Activated naive CD8-positive, alpha-beta T cell treated with anti-CD3 and anti-CD28 coated beads, Interleukin-2, amount 50 U/mL, for 16 hours (primary cell): ENCODE results near the gene LCLAT1.

ENCODE experiments used
- DNase-seq: peaks from one replicate; pipeline ENCODE4 v3.0.0-alpha.2; 2020; ENCODE audit warnings: low read depth, low spot score

LCLAT1 gene

GRCh38 chr2:30447149-30448045, at the start of gene LCLAT1:
TSS of gene LCLAT1 (plus strand) at chr2:30447246. CDS start at chr2:30525591, 78,345 bp downstream.
- DNase-seq: peak; percentile 65

DNA sequence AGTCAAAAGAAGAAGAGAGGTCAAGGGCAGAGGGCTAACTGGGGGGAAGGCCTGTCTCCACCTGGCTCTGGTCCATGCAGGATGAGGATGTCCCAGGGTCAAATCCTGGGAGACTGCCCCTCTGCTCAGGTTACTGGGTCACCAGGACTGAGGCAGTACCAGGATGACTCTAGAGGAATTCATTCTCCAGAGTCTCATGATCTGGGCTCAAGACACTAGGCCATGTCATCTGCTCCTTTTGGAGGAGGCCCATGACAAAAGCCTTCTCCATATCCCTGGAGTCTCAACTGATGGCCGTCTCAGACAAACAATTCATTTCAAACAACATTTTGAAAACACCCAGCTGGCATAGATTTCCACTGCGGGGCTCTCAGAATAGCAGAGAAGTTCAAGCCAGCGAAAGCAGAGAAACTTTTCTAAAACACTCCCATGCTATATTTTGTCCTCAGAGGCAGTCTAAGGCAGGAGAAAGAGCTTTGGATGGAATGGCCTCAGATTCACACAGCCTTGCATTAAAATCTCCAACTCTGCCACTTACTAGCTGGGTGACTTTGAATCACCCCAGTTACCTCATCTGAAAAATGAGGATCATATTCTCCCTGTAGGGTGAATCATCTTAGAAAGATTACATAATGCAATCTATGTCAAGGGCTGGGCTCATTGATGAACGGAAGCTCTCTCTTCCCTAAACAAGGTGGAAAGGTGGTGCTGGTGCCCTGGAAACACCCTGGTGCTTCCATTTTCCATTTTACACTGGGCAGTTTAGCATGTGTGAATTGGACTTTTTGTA, 48.8 kb upstream of the LCLAT1 start:
- DNase-seq: no peak

- no peak for DNase-seq
Observed at GRCh38 chr2:30400151-30400954, 46.7 kb upstream of the LCLAT1 start.

GRCh38 chr2:30402441-30403182, 44.4 kb upstream of the LCLAT1 start:
- no peak for DNase-seq

DNA sequence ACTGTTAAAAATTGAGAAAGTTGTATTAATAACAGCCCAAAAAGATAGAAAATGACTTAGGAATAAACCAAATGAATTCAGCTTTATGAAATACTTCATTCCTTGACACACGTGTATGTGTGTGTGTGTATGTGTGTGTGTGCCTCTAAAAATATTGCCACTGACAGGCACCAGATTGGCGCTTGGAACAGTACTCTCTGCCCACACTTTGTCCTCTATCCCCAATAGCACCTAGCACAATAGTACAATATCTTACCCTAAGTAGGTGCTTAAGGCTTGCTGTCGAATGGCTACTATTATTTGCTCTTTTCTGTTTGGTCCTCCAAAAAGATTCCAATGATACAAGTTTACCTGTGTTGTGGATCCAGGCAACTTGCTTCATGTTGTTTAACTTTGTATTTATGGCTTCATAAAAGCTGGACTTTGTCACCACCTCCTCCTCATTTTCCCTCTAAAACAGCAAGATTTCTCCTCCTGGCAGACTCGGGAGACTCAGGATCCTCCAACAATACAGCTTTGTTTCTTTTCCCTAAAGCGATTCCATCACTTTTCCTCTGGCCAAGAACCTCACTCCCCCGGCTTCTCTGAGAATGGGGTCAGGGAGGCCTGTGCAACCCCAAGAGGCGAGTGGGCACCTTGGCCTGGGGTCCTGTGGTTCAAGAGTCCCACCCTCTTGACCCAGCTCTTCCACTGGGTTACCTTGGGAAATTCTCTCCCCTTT, 43.3 kb upstream of the LCLAT1 start:
- DNase-seq: no peak

DNA sequence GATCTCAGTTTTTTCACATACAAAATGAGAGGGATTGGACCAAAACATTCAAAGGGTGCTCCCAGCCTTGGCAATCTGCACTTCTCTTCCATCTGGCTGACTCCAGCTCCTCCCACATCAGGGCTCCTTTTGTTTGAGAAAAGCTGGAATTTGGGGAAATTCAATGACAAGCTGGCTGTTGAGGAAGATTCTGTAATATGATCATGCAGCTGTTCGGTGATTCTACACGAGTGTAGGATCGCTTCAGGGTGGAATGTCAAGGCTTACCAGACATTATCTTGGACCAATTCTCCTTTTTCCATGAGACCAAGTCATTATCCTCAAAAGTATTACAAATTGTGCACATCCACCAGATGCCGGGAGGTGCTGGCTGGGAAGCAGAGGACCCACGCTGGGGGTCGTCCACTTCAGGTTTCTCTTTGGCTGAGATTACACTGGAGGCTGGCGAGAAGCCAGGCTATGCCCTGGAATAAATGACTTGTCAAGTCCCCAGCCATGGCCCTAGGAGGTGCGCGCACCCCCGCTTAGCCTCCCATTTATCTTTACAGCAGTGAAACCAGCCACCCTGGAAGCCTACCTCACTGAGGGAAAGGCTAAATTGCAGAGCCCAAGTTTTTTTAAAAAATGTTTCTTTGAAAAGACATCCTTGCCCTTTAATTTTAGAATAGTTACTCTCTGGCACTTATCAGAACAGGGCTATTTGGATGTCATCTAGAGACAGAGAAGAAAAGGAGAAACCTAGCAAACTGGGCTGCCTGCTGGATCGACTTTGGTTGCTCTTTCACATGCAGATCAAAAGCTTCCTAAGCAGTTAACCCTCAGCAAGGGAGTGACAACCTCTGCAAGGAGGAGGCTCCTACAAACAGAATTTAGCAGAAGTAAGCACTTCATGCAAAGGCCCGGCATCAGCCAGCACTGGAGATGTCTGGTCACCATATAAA, 42.5 kb upstream of the LCLAT1 start:
- DNase-seq: no peak

DNA sequence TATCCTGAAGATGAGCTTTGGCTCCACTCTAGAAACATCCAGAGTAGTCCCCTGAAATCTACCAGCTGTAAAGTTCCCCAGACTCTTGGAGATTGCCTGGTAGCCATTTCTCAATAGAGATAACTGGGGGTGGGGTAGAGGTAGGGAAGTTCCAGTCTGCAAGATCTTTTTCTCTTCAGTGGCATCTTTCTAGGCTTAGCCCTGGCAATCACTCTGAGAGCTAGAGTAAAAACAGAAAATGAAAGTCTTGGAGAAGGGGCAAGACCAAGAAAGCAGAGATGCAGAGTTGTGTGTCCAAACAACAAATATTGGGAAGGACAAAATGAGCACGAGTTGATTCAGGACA, 41.8 kb upstream of the LCLAT1 start:
- no peak for DNase-seq

DNA sequence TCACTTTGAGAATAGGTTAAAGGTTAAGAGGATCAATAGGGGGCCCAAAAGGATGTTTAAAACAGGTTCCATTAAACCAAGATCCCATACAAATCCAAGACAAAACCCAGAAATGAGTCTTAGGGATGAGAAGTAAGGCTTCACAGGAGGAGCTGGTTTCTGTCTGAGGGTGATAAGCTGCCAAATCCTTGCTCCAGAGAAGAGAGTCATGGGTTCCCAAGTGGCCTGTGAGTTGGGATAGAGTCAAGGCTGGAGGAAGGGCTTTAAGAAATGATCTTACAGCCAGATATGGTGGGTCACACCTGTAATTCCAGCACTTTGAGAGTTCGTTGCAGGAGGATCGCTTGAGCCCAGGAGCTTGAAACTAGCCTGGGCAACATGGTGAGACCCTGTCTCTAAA, 40.2 kb upstream of the LCLAT1 start:
- no peak for DNase-seq

GRCh38 chr2:30408961-30409387, 38.1 kb upstream of the LCLAT1 start:
- no peak for DNase-seq

- DNase-seq: no peak
Observed at GRCh38 chr2:30410217-30410616, 36.8 kb upstream of the LCLAT1 start.

GRCh38 chr2:30412047-30412683, 34.9 kb upstream of the LCLAT1 start:
- no peak for DNase-seq

- DNase-seq: no peak
Observed at GRCh38 chr2:30412684-30413570, 34.1 kb upstream of the LCLAT1 start.

DNA sequence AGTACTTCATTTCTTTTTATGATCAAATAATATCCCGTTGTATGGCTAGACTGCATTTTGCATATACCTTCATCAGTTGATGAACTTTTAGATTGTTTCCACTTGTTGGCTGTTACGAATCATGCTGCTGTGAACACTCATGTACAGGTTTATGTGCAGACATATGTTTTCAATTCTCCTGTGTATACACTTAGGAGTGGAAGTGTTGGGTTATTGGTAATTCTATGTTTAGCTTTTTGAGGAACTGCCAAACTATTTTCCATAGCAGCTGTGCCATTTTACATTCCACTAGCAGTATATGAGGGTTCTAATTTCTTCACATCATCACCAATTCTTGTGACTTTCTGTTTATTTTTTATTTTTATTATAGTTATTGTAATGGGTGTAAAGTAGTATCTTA, 32.1 kb upstream of the LCLAT1 start:
- no peak for DNase-seq

DNA sequence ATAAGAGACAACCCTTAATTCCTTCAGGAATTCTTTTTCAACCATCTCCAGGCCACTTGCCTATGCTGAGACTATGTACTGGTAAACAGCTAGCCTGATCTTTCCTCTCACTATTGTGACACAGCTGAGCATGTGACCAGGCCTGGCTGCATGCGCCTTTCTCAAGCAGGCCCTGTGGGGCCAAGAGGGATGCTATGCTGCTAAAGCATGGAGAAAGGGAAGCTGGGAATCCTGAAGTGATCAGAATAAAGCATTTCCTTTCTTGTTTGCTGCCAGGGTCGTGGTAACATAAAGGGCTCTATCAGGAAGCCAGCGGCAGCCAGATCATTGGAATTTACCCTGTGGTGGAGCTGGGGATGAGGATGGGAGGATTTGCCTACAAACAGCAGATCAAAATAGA, 29.8 kb upstream of the LCLAT1 start:
- DNase-seq: no peak

DNA sequence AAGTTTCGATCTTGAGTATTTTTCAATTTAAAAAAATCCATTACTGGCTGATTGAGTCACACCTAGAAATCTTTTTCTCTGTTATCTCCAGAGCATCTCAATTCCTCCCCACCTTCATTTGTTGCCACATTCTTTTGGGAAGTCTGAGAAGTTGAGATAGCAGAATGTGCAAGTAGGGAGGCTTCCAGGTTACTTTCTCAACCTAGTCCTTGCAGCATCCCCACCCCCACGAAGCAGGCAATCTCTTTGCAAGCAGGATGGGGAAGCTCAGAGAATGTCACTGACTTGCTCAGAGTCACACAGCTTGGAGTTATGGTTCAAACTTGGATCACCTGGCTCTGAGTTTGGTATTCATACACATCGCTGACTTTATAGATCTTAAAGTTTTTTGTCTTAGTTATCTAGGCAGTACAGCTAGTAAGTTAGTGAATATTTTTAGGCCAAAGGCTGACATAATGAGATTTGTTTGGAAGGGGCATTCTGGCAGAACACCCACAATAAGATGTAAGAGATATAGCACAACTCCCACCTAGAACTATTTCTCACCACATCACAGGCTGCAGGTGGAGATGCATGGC, 25.9 kb upstream of the LCLAT1 start:
- peak; percentile 31 for DNase-seq

DNA sequence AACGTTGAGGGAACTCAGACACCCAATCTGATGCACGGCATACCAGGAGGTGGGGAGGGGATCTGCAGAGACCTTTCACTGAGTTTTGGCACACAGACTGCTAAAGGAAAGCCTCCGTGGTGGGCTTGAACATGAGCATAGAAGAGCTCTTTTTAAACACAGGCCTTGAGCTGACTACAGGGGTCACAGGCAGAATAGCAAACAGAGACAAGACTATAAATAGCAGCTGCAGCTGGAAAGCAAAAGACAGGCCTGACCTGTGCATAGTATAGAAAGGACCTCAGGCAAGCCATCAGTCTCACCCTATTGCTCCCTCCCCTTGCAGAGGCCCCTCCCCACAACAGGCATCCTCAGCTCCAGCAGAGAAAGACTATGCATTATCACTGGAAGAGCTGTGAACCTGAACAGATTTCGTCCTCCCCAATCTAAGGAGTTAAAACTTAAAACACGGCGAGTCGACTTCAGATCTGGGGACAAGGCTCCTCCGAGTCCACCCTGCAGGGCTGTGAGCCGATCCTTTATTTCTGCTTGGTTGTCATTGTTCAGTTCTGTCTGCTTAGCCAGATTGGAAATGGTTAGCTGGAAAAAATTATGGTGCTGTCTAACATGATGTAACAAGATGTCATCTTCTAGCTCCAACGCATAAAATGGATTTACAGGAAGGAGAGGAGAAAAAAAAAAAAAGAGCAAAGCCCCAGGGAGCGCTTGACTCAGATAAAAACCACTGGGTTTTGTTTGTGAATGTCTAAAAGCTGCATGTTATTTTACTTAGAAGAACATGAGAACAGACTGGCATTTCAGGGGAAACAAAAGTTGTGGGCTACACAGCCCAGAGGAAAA, 25.2 kb upstream of the LCLAT1 start:
- no peak for DNase-seq
